ENCODE data around the gene CIT.

Gene CIT

GRCh38 chr12:119803381-119803791 is 73.7 kb downstream of the CIT start:
- DNase-seq, result no peak

GRCh38 chr12:119802472-119802871 is 74.6 kb downstream of the CIT start:
- DNase-seq, result no peak

DNA sequence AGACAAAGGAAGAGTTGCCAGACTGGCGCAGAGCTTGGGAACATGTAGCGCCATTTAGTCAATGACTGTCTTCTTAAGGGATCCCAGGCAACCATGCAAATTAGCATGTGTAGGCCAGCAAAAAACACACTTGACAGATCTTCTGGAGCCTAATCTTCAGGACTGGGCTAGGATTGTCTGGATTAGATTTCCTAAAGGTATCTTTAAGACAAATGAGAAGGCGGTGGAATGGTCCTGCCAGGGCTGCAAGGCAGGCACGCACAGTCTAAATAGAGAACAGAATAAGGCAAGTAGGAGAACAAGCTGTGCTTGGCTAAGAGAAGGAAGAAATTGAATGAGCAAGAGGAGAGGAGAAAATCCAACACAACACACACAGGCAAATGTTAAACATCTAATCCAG is 80.0 kb downstream of the CIT start:
- no peak for DNase-seq

DNA sequence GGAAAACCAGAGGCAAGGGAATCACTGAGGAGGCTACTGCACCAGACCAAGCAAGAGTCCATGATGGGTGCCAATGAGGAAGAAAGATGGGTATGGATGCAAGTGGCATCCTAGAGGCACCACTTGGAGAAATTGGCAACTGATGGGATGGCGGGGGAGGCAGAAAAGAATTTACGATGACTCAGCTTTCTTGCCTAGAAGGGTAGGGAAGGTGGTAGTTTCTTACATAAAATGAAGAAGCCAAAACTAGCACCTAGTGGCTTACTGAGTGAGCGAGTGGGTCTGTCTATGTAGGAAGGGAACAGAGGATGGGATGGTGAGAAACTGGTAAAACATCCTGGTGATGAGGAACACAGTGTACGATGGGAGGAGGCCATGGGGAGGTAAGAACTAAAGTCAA is 80.8 kb downstream of the CIT start:
- no peak for DNase-seq

DNA sequence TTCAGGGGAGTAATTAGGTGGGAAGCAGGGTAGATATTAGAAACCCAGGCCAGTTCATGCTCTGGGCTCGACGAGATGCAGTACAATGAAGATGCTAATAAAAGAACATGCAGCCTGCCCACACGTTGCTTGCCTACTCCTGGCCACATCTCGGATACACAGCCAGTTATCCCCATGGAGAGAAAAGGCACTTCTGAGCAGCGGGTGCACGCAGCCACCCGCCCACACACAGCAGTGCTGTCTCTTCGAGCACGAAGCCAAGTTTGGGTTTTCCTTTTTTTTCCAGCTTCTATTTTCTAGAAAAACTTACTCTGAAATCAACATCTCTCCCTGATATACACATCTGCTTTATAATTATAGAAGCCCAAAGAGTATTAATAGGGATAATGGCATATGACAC is 85.7 kb downstream of the CIT start:
- no peak for DNase-seq

DNA sequence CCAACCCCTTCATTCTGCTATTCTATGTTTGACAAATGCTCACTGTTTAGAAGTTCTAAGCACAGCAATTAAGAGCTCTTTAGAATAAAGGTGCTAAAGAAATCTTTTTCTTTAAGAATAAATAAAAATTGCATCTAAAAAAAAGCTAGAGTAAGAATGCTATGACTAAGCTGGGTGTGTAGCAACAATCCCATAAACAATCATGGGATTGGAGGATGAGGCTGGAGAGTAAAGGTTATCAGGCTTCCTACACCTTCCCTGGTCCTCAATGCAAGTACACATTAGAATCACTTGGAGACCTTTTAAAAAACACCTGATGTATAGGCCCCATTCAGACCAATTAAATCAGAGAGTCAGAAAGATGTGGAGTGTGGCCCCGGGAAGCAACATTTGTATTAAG is 88.3 kb downstream of the CIT start:
- no peak for DNase-seq

DNA sequence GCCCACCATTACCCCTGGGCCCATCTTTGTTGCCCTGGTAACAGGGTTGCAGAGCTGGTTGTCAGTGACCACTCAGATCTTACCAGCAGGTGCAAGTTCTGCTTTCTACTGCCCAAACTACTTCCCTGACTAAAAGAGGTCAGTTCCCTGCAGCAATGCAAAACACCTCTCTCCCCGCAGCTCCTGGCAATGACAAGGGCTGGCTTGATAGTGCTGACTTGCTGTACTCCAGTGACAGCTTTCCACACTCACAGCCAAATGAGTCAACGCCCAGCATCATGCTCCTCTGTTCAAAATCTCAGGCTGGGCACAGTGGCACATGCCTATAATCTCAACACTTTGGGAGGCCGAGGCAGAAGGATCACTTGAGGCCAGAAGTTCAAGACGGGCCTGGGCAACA is 90.6 kb downstream of the CIT start:
- no peak for DNase-seq

DNA sequence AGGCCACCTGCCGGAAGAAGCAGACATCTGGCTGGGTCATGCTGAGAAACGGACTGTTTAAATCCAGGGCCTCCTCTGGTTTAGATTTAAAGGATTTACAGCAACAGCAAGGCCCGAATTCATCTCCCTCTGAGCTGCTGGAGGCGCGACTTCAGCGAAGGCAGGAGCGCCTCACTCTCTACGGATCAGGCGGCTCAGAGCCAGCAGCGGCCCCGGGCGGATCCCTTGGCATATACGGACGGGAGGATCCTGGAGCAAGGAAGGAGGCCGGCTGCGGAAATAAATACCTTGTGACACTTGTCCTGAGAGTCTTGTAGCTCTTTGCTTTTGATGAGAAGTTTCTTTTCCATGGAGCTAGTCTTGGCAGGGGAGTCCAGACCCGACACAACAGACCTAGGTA is 92.4 kb downstream of the CIT start:
- DNase-seq, result no peak

DNA sequence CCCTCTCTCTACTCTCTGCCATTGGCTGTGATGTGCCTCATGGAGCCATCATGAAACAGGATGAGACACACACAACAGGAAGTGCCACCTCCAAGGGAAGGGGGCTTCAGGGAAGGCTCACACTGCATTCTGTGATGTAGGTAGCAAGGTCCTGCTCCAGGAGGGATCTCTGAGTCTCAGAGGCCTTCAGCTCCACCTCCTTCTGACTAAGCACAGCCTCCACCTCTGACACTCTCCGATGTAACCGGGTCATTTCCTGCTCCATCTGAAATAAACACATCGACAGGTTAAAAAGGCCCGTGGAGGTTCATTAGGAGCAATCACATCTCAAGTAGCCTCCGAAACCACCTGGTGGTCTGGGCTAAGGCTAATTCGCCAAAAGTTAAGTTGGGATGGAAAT is 93.3 kb downstream of the CIT start:
- no peak for DNase-seq

DNA sequence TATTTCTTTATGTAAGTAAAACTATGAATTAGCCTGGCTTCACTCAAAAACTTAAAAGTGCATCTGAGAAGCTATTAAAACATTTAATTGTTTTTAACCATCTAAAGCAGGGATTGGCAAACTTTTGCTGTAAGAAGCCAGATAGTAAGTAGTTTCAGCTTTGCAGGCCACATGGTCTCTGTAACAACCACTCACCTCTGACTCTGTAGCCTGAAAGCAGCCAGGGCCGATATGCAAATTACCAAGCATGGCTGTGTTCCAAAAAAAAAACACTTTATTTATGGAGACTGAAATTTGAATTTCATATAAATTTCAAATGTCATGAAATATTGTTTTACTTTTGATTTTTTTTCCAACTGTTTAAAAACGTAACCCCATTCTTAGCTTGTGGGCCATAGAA is 95.3 kb downstream of the CIT start:
- DNase-seq, result no peak

GRCh38 chr12:119780786-119781434 is 96.2 kb downstream of the CIT start:
- DNase-seq, result no peak

- no peak for DNase-seq
Observed at GRCh38 chr12:119775246-119775895, 101.7 kb downstream of the CIT start.

- no peak for DNase-seq
Observed at GRCh38 chr12:119772431-119772830, 104.7 kb downstream of the CIT start.

- DNase-seq, result no peak
Observed at GRCh38 chr12:119770146-119770545, 107.0 kb downstream of the CIT start.

GRCh38 chr12:119762619-119763018 is 114.5 kb downstream of the CIT start:
- DNase-seq, result no peak

GRCh38 chr12:119758722-119759121 is 118.4 kb downstream of the CIT start:
- DNase-seq, result no peak

GRCh38 chr12:119758234-119758633 is 118.9 kb downstream of the CIT start:
- DNase-seq, result no peak

DNA sequence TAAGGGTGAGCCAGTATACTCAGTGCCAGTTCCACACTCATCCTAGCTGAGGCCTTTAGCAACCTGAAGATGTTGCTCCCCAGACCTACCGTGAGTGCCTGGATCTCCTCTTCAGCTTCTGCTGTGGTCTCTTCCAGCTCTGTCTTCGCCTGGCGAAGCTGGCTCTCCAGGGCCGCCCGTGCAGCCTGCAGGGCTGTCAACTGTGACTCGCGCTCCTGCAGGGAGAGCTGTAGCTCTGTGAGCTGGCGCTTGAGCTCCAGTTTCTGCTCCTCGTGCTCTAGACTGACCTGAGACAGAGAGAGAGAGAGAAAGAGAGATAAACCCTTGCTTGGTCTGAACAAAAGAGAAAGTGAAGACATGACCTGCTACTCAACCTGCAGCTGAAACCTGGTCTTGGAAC is 125.2 kb downstream of the CIT start:
- DNase-seq, result no peak

GRCh38 chr12:119749666-119750065 is 127.5 kb downstream of the CIT start:
- no peak for DNase-seq

GRCh38 chr12:119748497-119748896 is 128.6 kb downstream of the CIT start:
- no peak for DNase-seq

- no peak for DNase-seq
Observed at GRCh38 chr12:119746169-119746568, 131.0 kb downstream of the CIT start.

DNA sequence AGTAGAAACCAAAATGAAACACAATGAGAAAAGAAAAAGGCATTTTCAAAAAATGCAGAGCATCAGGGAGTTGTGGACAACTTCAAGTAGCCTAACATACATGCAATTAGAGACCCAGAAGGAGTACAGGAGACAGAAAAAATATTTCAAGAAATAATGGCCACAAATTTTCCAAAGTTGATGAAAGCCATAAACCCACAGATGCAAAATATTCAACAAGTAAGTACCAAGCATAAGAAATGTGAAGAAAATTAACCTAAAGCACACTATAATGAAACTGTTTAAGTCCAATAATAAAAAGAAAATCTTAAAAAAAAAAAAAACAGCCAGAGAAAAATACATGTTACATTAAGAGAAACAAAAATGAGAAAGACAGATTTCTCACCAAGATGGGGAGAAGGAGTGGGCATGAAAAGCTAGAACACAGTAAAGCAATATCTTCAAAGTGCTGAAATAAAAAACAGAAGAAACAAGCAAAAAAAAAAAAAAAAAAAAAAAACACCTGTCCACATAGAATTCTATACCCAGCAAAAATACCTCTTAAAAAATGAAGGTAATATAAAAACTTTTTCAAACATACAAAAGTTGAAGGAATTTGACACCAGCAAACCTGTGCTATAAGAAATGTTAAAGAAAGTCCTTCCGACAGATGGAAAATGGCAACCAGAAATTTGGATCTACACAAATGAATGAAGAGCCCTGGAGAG is 132.1 kb downstream of the CIT start:
- DNase-seq, result no peak

DNA sequence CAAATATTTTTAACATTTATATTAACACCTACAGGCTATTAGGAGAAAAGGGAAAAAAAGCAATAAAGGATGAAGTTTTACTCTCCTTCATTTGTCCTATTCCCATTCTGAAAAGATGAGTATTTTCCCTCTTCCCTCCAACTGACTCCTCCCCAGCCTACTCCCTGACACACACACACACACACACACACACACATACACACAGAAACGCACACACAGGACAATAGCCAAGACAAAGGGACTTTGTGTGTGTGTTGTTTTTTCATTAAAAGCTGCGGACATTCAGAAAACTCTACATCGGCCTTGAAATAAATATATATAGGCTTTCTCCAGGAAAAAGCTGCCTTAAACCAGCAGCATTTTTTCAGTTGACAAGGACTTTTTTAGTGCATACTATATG is 134.4 kb downstream of the CIT start:
- DNase-seq, result no peak

DNA sequence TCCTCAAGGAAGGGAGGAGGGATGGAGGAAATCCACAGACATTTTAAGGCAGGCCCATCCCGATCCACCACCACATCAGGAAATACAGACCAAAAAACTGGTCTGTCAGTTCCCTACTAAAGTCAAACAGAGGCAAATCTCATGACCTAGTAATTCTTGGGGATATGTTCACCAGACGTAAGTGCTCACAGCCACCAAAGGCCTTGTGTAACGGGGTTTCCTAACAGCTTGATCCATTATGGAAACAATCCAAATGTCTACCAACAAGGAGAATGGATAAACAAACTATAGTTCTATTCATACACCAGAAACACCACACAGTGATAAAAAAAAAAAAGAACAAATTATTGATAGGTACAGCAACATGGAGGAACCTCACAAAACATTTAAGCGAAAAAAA is 136.3 kb downstream of the CIT start:
- no peak for DNase-seq

DNA sequence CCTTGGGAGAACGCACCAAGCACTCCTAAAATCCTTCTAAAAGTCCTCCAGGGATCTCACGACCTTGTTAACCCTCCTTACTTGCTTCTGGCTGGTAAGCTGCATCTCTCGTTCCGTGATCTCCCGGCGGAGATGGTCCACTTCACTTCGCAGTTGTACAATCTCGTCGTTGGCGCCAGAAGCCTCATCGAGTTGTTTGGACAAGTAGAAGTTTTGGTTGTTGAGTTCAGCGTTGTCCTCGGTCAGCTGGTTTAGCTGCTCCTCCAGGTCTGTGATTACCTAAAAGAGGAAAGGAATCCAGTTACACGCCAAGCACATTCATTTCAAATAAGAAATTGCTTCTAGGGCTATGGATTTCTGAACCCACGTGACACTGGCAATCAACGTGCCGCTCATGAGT is 142.0 kb downstream of the CIT start:
- DNase-seq, result no peak
